ENCODE results near the gene SMARCD3.

- TF ChIP-seq POLR2A (IDR thresholded peaks at IDR 0.05), result no peak
- TF ChIP-seq CTCF (IDR thresholded peaks at IDR 0.05), result peak; percentile 27 to 73 (median 44)
These were observed 3.0 kb downstream of the SMARCD3 start for GRCh38 chr7:151245360-151246101.
